Keratinocyte (primary cell): ENCODE measurements around the gene MME.

Experiments
- EZH2 ChIP-seq: IDR thresholded peaks from one replicate; pipeline ENCODE4 v1.6.1; 2012; ENCODE audit warnings: inconsistent platforms, mild to moderate bottlenecking, low read length, moderate library complexity
- TF ChIP-seq, protein P1 (sequence below), 3 experiments: IDR thresholded peaks in 1 of 3; conservative IDR thresholded peaks in 1 of 3; optimal IDR thresholded peaks in 1 of 3; 2 replicates in 2 of 3; 3 replicates in 1 of 3; pipeline versions ENCODE3 to v1.5.1; 2011; ENCODE audit warnings: low read length in 3 of 3, mild to moderate bottlenecking in 3 of 3, moderate library complexity in 2 of 3, control low read depth in 1 of 3, inconsistent platforms in 1 of 3; ENCODE audit not compliant: insufficient read depth in 2 of 3; ENCODE audit errors: extremely low read depth in 1 of 3

DNA sequence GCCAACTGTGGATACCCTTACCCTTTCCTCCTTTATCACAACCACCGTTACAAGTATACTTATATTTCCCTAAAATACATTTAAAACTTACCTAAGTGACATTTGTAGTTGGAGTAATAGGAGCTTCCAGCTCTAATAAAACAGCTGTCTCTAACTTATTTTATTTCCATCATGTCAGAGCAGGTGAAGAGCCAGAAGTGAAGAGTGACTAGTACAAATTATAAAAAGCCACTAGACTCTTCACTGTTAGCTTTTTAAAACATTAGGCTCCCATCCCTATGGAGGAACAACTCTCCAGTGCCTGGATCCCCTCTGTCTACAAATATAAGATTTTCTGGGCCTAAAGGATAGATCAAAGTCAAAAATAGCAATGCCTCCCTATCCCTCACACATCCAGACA lies 102.3 kb downstream of the MME start:
- TF ChIP-seq, protein P1, sequence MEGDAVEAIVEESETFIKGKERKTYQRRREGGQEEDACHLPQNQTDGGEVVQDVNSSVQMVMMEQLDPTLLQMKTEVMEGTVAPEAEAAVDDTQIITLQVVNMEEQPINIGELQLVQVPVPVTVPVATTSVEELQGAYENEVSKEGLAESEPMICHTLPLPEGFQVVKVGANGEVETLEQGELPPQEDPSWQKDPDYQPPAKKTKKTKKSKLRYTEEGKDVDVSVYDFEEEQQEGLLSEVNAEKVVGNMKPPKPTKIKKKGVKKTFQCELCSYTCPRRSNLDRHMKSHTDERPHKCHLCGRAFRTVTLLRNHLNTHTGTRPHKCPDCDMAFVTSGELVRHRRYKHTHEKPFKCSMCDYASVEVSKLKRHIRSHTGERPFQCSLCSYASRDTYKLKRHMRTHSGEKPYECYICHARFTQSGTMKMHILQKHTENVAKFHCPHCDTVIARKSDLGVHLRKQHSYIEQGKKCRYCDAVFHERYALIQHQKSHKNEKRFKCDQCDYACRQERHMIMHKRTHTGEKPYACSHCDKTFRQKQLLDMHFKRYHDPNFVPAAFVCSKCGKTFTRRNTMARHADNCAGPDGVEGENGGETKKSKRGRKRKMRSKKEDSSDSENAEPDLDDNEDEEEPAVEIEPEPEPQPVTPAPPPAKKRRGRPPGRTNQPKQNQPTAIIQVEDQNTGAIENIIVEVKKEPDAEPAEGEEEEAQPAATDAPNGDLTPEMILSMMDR (optimal IDR thresholded peaks at IDR 0.05 in 1 of 3, IDR thresholded peaks at IDR 0.05 in 1 of 3, conservative IDR thresholded peaks at IDR 0.05 in 1 of 3; ENCODE audit: extremely low read depth in 1 of 3, insufficient read depth in 2 of 3, low read length in 3 of 3), result no peak
- TF ChIP-seq EZH2, result no peak
